NCI-H774 (cell line): ENCODE results near the gene KCNMA1.

Source experiments
- DNase-seq: peaks from one replicate; lab custom pipeline; 2025; lab: John Stamatoyannopoulos, UW

KCNMA1 gene

DNA sequence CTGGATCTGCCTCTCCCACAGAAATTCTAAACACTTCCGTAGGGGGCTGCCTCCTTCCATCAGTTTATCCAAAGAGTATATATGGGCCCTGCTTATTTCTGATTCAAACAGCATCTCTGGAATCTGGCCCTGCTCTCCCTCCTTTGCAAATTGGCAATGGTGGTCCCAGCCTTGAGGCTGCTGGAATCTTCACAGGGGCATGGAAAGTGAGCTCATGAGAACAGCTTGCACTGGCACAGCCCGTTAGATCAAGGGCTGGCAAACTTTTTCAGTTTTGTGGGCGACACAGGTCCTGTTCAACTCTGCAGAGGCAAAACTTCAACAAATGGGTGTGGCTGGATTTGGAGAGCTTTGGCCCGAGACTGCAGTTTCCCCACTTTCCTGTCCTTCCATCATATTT, 526.9 kb downstream of the KCNMA1 start:
- no peak for DNase-seq

DNA sequence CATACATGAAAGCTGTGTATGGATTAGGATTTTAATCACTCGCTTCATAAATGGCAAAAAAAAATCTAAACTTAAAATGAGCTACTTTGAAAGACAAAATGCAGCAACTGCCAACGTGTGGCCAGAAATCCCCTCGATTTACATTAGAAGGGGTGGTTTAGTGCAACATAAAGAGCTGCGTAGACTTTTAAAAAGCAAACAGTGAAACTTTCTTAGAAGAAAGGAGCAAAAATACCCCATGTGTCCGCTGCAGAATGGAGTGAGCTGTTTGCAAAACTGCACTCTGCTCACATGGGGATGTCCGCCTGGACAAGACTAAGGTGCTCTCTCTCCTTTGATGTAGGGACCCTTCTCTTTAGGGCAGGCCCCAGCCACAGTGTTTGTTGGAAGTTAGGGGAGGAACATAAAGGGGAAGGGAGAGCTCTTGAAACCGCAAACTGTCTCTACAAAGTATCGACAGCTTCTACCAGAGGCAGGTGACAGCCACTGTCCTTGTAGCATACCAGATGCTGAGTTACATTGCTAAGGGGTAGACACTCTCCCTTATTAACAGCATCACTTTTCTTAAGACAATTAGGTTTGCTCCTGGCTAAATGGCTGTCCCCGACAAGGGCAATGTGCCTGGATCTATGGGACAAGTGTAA, 528.1 kb downstream of the KCNMA1 start:
- no peak for DNase-seq

- DNase-seq: no peak
Observed at GRCh38 chr10:77106676-77107075, 530.9 kb downstream of the KCNMA1 start.

DNA sequence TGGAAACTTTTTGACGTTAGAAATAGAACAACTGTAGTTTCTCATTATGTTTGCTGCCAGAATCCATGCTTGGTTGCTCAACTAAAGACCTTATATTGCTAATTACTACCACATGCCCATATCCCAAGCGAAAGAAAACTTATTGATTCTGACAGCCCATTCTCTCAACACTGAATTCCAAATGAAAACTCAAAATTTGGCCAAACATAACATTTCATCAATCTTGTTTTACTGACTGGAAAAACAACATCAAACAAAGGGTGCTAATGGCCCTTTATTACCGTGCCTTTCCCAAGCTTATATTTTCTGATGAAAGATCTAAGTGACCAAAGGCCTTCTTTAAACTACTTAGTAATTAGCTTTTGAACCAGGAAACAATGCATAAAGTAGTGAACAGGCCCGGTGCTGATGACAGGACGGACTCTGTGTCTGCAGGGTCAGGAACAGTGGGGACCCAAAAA, 531.8 kb downstream of the KCNMA1 start:
- no peak for DNase-seq

DNA sequence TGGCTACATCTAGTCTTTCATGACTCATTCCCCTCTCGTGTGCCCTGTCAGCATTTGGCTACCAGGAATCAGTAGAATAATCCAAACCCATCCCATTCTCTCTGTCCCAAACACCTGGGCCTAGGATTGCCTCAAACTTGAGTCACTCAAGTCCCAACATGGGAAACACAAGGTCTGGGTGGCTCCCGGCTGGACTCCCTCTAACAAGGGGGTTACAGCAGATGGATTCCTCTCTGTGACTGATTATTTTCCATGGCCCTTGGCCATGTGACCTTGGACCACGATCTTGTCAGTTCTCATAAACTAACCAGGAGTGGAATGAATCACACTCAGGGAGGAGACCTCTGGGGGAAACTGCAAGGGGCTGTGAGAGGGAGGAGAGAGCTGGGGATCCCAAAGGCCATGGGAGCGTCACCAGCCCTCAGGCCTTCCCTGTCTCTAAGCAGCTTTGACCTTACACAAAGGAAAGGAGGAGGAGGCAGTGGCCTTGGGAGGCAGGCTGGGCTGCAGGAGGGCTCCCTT, 533.1 kb downstream of the KCNMA1 start:
- no peak for DNase-seq

GRCh38 chr10:77103213-77103612, 534.4 kb downstream of the KCNMA1 start:
- no peak for DNase-seq

GRCh38 chr10:77101341-77101740, 536.3 kb downstream of the KCNMA1 start:
- DNase-seq: no peak

- no peak for DNase-seq
Observed at GRCh38 chr10:77099136-77099535, 538.5 kb downstream of the KCNMA1 start.

DNA sequence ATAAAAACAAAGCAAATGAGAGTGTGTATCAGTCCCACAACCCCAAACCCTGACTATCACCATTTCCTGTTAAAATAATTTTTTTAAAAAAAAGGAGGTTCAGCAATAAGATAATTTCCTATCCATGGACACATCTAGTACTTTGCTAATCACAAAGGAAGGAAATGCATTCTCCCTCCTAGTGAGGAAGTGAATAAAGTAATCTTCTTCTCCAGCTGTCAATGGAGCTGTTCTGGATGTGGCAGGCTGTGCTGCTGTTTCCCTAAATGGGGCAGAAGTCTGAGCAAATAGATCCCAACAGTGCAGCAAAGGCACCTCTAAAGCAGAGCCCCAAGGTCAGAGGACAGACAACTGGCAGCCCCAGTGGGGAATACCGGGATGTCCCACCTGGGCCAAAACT, 540.0 kb downstream of the KCNMA1 start:
- DNase-seq: no peak

DNA sequence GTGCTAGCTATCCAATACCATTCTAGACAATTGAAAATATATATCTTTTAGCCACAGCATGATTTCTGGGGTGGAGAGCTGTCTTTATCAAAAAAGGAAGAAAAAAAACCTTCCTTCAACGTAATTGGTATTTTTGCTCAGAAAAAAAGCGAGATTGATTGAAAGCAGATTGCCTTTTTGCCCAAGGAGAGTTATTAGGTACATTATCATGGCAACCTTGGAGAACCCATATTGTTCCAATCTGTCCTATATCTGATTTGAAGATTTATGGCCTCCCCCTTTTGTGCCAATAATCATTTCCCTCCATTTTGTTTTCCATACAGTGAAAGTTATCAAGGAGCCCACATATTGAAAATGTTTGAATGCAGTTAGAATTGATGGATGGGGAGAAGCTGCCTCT, 544.5 kb downstream of the KCNMA1 start:
- DNase-seq: no peak

- DNase-seq: no peak
Observed at GRCh38 chr10:77091597-77092165, 545.9 kb downstream of the KCNMA1 start.

DNA sequence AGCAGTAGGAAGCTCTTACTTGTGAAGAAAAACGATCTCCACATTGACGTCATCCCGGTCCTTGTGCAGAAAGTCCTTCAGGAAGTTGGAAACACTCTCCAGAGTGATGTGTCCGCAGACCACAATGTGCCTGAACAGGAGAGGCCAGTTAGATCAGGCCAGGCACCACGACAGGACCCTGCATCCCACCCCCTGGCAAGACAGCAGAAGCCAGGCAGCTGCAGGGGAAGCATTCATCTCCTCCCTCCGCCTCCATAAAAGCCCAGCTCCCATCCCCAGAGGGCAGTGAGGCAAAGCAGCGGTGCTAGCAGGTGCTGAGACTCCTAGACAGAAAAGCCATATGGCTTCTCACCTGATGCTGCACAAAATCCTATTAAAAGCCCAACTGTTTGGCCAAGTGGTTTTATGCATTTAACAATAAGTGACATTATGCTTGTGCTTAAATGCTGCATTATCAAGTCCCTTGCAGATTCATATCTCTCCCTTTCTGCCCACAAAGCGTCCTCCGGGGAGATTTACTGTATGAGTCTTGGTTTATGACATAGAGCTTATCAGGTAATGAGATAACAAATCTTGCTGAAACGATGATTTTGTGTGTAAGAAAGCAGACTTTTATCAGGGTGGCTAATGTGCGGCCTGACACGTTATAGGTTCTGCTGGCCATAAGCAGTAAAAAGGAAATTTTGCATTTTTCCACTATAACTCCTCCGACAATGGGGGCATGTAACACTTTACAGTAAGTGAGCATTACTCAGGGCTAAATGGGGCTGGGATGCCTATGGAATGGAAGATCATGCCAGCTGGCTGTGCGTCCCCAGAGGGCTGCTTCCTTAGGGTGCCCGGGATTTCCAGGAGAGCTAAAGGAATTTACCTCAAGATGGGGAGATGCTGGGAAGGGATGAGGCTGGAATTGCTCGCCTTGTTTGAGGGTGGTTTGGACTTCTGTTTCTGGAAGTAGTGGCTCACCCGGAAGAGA, 546.9 kb downstream of the KCNMA1 start:
- no peak for DNase-seq

GRCh38 chr10:77087366-77087765, 550.2 kb downstream of the KCNMA1 start:
- no peak for DNase-seq

GRCh38 chr10:77086081-77086480, 551.5 kb downstream of the KCNMA1 start:
- no peak for DNase-seq

- DNase-seq: no peak
Observed at GRCh38 chr10:77085344-77085743, 552.3 kb downstream of the KCNMA1 start.

GRCh38 chr10:77084431-77085144, 553.0 kb downstream of the KCNMA1 start:
- no peak for DNase-seq

GRCh38 chr10:77082601-77083252, 554.9 kb downstream of the KCNMA1 start:
- DNase-seq: no peak

DNA sequence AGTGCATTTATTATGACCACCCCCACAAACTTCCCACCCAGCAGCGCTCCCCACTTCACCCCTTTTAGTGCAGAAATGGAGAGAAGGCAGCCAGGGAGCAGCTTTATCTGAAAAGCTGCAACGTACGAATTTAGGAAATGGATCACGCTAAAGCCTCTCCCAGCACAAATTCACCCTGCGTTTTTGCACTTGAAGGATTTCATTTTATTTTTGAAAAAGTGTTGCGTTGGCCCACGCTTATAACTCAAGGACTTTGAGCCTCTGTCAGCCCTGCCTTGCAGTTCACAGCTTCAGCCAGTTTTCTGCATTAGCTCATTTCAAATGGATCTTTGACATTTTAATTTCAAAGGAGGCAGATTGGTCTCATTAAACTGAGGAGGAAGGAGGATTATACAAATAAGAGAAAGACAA, 556.1 kb downstream of the KCNMA1 start:
- DNase-seq: no peak

- DNase-seq: no peak
Observed at GRCh38 chr10:77080361-77081027, 557.1 kb downstream of the KCNMA1 start.

GRCh38 chr10:77079592-77080300, 557.9 kb downstream of the KCNMA1 start:
- DNase-seq: no peak
